Tibial nerve (tissue), 4 donors: ENCODE measurements around the gene RRH.

ENCODE experiments used
- EP300 ChIP-seq, 2 donors: sonication (generic); formaldehyde crosslinking; IDR thresholded peaks; one replicate each; pipeline ENCODE4 v1.6.1; 2017; ENCODE audit warnings: antibody characterized with exemption in 2 of 2, mild to moderate bottlenecking in 1 of 2
- POLR2A ChIP-seq, 2 donors: fragments of 450-650 bp; IDR thresholded peaks; one replicate each; pipeline ENCODE4 v1.6.1; 2017; ENCODE audit warnings: antibody characterized with exemption in 2 of 2, mild to moderate bottlenecking in 2 of 2, moderate library complexity in 2 of 2
- TF ChIP-seq, protein P1 (sequence below), 5 experiments: fragments of 200-600 bp in 3 of 5; fragments of 450-650 bp in 2 of 5; sonication (generic) in 3 of 5; IDR thresholded peaks; one replicate each; pipeline ENCODE4 v1.5.1; 2016 to 2019; ENCODE audit warnings: antibody characterized with exemption in 5 of 5, mild to moderate bottlenecking in 3 of 5, moderate library complexity in 2 of 5

DNA sequence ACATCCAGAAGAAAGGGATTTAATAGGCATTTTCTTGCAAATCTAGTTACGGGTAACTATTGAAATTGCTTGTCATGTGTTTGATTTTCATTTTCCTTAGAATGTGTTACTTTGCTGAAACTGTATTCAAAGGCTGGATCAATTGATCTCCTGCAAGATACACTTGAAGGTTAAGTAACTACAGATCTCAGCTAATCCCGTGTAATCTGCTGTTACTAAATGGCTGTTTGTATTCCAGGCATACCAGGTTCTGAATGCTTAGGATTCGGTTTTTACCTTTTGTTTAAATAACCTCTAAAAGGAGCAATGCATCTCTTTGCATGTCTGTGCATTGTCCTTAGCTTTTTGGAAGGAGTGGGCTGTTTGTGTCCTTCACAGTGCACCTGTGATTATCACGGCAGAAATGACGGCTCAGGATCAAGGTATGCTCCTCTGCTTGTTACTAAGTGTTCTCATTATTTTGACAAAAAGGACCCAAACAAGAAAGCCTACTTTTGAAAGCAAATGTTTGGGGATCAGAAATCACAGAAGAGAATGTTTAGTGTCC is 20.2 kb downstream of the RRH start, which contains the start of gene LRIT3:
- TF ChIP-seq, protein P1, sequence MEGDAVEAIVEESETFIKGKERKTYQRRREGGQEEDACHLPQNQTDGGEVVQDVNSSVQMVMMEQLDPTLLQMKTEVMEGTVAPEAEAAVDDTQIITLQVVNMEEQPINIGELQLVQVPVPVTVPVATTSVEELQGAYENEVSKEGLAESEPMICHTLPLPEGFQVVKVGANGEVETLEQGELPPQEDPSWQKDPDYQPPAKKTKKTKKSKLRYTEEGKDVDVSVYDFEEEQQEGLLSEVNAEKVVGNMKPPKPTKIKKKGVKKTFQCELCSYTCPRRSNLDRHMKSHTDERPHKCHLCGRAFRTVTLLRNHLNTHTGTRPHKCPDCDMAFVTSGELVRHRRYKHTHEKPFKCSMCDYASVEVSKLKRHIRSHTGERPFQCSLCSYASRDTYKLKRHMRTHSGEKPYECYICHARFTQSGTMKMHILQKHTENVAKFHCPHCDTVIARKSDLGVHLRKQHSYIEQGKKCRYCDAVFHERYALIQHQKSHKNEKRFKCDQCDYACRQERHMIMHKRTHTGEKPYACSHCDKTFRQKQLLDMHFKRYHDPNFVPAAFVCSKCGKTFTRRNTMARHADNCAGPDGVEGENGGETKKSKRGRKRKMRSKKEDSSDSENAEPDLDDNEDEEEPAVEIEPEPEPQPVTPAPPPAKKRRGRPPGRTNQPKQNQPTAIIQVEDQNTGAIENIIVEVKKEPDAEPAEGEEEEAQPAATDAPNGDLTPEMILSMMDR (IDR thresholded peaks at IDR 0.05): no peak
- no peak for TF ChIP-seq POLR2A (IDR thresholded peaks at IDR 0.05)
- no peak for TF ChIP-seq EP300 (IDR thresholded peaks at IDR 0.05)
